Stimulated activated CD4-positive, alpha-beta T cell treated with anti-CD3 and anti-CD28 coated beads, Interleukin-1b, Interleukin-23, amount 100 ng/mL, for 24 hours (primary cell): ENCODE data around the gene CCNA2.
A peak's percentile ranks its signal among the peaks of the same experiment; 100 is the strongest.

ENCODE experiments used
- DNase-seq, 4 experiments: peaks; one replicate each; pipeline ENCODE4 v3.0.0-alpha.2; 2020; ENCODE audit warnings: low read depth in 4 of 4, low spot score in 1 of 4

Gene CCNA2

DNA sequence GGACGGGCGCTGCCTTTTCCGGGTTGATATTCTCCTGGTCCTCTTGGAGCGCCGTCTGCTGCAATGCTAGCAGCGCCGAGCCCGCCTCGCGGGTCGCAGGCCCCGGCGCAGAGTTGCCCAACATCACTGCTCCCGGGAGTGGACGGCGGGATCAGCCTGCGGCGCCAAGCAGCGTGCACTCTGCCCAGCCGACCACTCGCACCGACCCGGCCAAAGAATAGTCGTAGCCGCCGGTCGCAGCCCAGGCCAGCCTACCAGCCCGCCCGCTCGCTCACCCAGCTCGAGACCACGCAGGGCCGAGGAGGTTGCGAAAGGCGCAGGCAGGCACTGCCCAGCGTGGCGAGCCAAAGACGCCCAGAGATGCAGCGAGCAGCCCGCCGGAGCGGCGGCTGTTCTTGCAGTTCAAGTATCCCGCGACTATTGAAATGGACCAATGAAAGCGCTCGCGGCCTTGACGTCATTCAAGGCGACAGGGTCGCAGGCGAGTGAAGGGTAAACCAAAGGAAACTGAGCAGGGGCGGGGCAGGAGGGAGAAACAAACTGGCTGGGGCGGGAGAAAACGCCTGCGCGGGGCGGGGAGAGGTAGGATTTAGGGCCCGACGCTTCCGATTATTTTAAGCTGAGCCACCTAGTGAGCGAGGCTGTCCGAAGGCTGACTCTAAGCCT, at the start of gene CCNA2:
Gene CCNA2 (minus strand): TSS at position 379 of the 666 bp plus-strand sequence. CDS start 255 bp downstream, at position 124.
- DNase-seq = peak; percentile 88 to 95 (median 92)

- DNase-seq = peak; percentile 92 to 97 (median 94)
Measured at GRCh38 chr4:121869841-121870822, 46.4 kb upstream of the CCNA2 start, which contains the start of gene BBS7. Gene BBS7, minus strand, starts transcription at chr4:121870474. Its CDS starts 161 bp downstream, at chr4:121870313.

DNA sequence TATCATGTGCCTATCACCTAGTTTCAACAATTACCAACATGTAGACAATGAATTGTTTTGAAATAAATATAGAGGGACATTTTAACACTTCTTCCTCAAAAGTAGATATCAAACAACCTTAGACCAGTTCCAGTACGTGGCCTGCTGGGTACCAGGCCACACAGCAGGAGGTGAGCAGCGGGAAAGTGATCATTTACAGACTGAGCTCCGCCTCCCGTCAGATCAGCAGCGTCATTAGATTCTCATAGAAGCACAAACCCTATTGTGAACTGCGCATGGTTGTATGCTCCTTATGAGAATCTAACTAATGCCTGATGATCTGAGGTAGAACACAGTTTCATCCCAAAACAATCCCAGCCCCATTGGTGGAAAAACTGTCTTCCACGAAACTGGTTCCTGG, 40.1 kb upstream of the CCNA2 start:
- no peak for DNase-seq

DNA sequence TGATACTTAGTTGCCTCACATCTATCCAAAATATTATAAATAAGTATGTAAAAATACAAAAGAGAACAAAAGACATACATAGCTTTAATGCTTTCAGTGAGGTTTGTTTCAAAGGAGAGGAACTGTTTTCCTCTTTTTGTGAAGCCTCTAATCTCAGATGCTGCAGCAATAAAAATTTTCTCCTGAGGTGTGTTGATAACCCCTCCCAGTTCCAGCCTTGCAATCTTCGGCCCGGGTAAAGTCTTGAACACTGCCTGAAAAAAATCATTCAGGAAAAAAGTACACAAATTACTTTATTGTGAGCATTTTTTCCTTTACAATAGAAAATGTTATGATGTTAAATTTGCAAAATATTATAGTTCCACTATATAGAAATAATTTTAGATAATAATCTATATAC, 37.7 kb upstream of the CCNA2 start:
- DNase-seq = no peak

GRCh38 chr4:121860121-121860520, 36.4 kb upstream of the CCNA2 start:
- no peak for DNase-seq

DNA sequence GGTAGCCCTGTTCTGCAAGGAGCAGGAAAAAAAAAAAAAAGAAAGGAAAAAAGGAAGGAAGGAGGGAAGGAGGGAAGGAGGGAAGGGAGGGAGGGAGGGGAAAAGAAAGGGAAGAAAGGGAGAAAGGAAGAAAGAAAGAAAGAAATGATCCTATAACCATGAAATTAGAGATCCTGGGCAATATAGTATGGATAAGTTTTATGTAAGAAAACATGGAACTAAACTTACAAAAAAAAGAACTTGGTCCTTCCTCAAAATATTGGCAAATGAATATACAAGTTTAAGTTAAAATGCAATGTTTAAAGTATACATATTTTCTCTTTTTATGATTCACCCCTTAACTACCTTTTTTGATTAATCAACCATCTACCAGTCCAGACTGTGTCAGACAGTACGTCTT, 27.7 kb upstream of the CCNA2 start:
- DNase-seq = no peak

DNA sequence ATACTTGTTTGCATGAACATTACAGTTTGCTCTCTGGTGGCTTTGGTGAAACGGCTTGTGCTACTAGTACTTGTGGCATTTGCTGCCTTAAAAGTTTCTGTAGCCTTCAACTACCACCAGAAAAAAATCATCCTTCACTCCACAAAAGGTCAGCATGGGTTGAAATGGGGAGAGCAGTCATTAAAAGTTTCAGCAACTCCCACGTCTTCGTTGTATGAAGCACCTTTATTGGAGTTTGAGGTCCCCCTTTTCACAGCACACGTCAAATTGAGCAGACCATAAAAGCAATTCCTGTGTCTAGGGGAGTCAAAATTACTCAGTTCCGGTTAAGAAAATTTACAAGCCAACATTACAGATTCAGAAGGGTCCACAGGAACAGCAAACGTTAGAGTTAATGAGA, 23.0 kb upstream of the CCNA2 start:
- no peak for DNase-seq

DNA sequence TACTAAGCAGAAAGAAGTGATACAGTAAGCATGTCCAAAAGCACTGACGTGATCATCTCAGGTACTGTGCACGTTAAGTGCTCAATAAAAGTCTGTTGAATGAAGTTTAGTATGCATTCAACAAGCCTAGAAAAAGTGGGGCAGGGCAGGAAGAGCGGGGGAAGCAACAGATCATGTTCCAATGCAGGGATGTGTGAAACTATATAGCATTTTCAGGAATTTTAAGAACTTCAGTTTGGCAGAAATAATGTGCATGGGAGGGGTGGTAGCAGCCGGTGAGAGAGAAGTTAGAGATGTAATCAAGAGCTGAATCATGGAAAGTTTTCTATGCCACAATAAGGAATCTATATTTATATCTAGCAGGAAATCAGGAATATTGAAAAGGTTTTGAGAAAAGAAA, 19.2 kb upstream of the CCNA2 start:
- DNase-seq = no peak

- DNase-seq = no peak
Measured at GRCh38 chr4:121838136-121838535, 14.5 kb upstream of the CCNA2 start.

DNA sequence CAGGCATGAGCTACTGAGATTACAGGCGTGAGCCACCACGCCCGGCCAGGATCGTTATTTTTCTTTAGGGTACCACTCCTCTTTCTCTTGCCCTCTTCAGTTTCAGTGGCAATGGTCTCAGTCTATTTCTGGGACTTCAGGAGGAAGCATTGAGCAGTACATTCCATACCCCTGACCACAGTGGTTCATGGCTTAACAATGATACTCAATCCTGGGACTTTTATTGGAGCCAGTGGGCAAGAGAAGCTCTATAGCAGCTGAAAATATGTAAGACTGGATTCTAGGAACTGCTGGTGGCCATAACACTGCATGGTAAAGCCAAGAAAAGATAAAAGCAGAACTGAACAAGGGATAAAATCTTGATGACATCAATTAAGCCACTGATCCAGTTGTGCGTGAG, 5.8 kb upstream of the CCNA2 start:
- no peak for DNase-seq

DNA sequence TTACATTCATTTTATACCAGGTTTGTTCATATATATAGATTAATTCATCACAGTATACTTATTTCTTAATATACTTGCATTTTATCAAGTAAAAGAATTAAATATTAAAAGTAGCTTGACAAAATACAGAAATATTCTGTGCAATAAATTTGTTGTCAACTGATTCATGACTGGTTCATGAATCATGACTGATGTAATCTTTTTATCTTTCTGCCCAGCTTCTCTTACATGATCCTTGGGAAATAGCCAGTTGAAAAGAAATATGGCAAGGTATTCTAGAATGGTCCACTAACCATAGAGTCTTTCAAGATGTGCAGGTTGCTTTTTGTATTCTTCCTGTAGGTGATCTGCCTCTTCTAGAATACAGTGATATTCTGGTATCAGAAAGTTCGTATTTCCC, 4.2 kb upstream of the CCNA2 start:
- DNase-seq = no peak

GRCh38 chr4:121824950-121825349, 1.3 kb upstream of the CCNA2 start:
- DNase-seq = no peak

GRCh38 chr4:121824171-121824527, 466 bp upstream of the CCNA2 start:
- no peak for DNase-seq

DNA sequence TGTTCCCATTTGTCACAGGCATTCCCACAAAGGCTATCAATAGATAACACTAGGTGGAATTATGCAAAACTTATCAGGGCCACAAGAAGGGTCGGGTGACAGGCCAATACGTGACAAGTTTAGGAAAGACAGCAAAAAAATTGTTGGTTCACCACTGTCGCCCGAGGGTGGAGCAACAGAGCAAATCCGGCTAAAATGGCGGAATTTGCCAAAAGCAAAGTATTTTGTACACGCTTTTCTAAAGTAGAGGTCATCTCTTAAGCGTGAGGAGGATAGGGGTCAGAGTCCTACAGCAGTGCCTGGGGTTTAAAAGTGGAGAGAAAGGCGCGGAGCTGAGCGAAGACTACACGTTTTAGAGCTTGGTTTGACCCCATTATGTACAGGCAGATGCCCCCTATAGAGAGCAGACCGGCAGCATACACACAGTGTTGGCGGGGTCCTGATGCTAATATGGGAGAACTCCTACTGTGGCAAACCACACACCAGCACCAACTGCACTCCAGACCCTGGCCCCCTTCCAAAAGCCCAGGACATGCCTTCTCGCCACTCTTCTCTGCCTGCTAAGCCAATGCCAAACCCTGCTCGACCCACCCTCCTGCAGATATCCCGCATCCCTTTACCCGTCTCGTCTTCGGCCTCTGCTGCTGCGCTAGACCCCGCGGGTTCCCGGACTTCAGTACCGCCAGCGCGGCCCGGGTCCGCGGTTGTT, 733 bp downstream of the CCNA2 start:
- DNase-seq = peak in 1 of 4 experiments; percentile 19

DNA sequence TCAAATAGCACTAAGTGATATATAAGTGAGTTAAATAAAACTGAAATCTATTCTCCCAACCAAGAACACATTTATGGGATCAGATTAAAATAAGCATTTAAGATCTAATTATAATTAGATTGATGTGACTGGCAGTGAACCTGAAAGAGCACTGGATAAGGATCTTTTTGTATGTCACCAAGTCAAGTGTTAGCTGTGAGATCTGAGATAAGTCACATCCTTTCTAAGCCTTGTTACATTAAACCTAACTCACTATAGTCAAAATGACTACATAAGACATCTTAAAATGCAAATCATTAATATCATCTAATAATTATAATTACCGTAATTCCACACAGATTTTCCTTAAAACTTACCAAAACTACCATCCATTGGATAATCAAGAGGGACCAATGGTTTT, 1.6 kb downstream of the CCNA2 start:
- no peak for DNase-seq

DNA sequence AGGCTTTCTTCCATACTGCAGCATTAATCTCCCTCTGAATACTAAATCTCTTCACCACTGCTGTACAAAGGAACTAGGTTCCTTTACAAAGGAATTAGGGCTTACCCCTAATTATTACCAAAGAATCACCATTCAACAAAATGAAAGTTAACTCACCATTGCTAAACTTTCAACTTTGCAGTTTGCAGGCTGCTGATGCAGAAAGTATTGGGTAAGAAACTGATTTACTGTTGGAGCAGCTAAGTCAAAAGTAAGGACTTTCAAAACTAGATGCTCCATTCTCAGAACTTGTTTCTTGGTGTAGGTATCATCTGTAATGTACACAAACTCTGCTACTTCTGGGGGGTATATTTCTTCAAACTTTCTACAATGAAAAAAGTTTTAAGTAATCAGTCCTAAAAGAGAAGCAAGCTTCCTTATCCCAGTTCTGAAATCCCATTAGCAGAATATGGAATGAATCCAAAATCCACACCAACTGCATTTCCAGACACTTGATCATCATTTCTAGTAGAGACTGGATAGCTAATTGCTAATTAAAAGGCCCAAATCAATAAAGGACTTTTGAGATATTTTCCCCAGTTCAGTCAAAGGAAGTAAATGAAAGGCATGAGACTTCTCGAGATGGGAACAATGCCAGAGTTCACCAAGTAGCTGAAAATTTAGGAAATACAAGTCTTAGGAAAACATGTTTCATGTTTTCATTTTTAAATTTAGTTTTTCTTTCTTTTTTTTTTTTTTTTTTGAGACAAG, 4.3 kb downstream of the CCNA2 start:
- no peak for DNase-seq

GRCh38 chr4:121818215-121818614, 5.5 kb downstream of the CCNA2 start:
- no peak for DNase-seq

- no peak for DNase-seq
Measured at GRCh38 chr4:121817701-121818100, 6.0 kb downstream of the CCNA2 start.

GRCh38 chr4:121817006-121817405, 6.7 kb downstream of the CCNA2 start:
- DNase-seq = no peak

- no peak for DNase-seq
Measured at GRCh38 chr4:121814756-121815155, 8.9 kb downstream of the CCNA2 start.

GRCh38 chr4:121811122-121811521, 12.6 kb downstream of the CCNA2 start:
- no peak for DNase-seq
